HCT116 (cell line): ENCODE results near the gene TNRC6B. TPM values are rescaled to one million over a fixed set of nuclear protein-coding genes. Genes with fewer than 3 reads are reported as not detected.

Experiments
- ATAC-seq: fragments of 200-7000 bp; cut with Tn5 transposase; 2 replicates; pipeline ENCODE4 v1.9.1; 2020; ENCODE audit warnings: mild to moderate bottlenecking, moderate library complexity
- BruUV-seq: library from RNA; stranded (reverse); fragments of 400-500 nt; replicated peaks from 2 replicates; lab custom pipeline; 2021; lab: Mats Ljungman, UMichigan
- CTCF ChIA-PET: fragments of 300-600 bp; sonication (Branson Sonifier 250); formaldehyde crosslinking; loops from one replicate; lab custom pipeline; 2021; ENCODE audit warnings: antibody characterized with exemption; lab: Charles Lee
- POLR2A ChIA-PET: fragments of 300-600, 350-600 bp; sonication (Branson Sonifier 250); formaldehyde crosslinking; loops from one replicate; lab custom pipeline; 2021; ENCODE audit warnings: antibody characterized with exemption; lab: Charles Lee
- RAD21 ChIA-PET, 2 experiments: fragments of 300-600 bp; sonication (Branson Sonifier 250); formaldehyde crosslinking; loops; one replicate each; lab custom pipeline; 2023; ENCODE audit warnings: low total read pairs in 2 of 2; ENCODE audit not compliant: uncharacterized antibody in 2 of 2, unreplicated experiment in 2 of 2, low non-redundant PET in 1 of 2; lab: Charles Lee
- DNase-seq: peaks from one replicate; pipeline ENCODE4 v3.0.0-alpha.2; 2010; ENCODE audit warnings: low read depth, low spot score
- H2AFZ ChIP-seq: fragments of 200-600 bp; shearing (Covaris generic), sonication (generic); 2 replicates; pipeline ENCODE4 v1.6.1; 2017; ENCODE audit warnings: low read depth, mixed run types, mixed read lengths, antibody characterized with exemption, low read length; ENCODE audit not compliant: poor library complexity, severe bottlenecking
- H3K27ac ChIP-seq: 2 replicates; pipeline ENCODE4 v1.5.1; 2012; ENCODE audit warnings: low read depth, low read length
- H3K27me3 ChIP-seq: fragments of 200-600 bp; sonication (generic); 2 replicates; pipeline ENCODE4 v1.6.1; 2016; ENCODE audit warnings: mixed run types, low read length, mixed read lengths; ENCODE audit not compliant: insufficient read depth
- H3K36me3 ChIP-seq, 2 experiments: fragments of 200-500 bp in 1 of 2; fragments of 200-600 bp in 1 of 2; sonication (Bioruptor generic) in 1 of 2; sonication (generic) in 1 of 2; 2 replicates each; pipeline versions ENCODE4 v1.5.1 to v1.6.1; 2014 to 2016; ENCODE audit warnings: low read length in 2 of 2, inconsistent platforms in 1 of 2, mixed read lengths in 1 of 2, mixed run types in 1 of 2; ENCODE audit not compliant: insufficient read depth in 2 of 2, control insufficient read depth in 1 of 2
- H3K4me1 ChIP-seq, 2 experiments: fragments of 200-600 bp in 1 of 2; sonication (generic) in 1 of 2; 2 replicates each; pipeline versions ENCODE4 v1.5.1 to v1.6.1; 2012 to 2017; ENCODE audit warnings: low read length in 2 of 2, inconsistent platforms in 1 of 2, mild to moderate bottlenecking in 1 of 2, mixed read lengths in 1 of 2, mixed run types in 1 of 2, moderate library complexity in 1 of 2; ENCODE audit not compliant: insufficient read depth in 2 of 2, control insufficient read depth in 1 of 2
- H3K4me2 ChIP-seq: fragments of 200-600 bp; sonication (generic); 2 replicates; pipeline ENCODE4 v1.6.1; 2017; ENCODE audit warnings: mixed run types, low read length, mixed read lengths
- H3K4me3 ChIP-seq, 2 experiments: fragments of 200-600 bp in 1 of 2; sonication (generic) in 1 of 2; replicated peaks in 1 of 2; 2 replicates each; pipeline ENCODE4 v1.5.1; 2011 to 2016; ENCODE audit warnings: low read length in 2 of 2, control low read depth in 1 of 2, low read depth in 1 of 2, mild to moderate bottlenecking in 1 of 2, mixed read lengths in 1 of 2, mixed run types in 1 of 2
- H3K79me2 ChIP-seq: fragments of 200-600 bp; sonication (generic); 2 replicates; pipeline ENCODE4 v1.6.1; 2017; ENCODE audit warnings: mild to moderate bottlenecking, mixed run types, low read length, moderate library complexity, mixed read lengths; ENCODE audit not compliant: insufficient read depth
- H3K9ac ChIP-seq: fragments of 200-600 bp; sonication (generic); 2 replicates; pipeline ENCODE4 v1.6.1; 2016; ENCODE audit warnings: low read length, mixed read lengths
- H3K9me2 ChIP-seq: fragments of 200-600 bp; sonication (generic), shearing (Covaris generic); 2 replicates; pipeline ENCODE4 v1.6.1; 2017; ENCODE audit warnings: mixed run types, mild to moderate bottlenecking, moderate library complexity; ENCODE audit not compliant: insufficient read depth
- H3K9me3 ChIP-seq, 2 experiments: fragments of 200-500 bp in 1 of 2; fragments of 200-600 bp in 1 of 2; sonication (Bioruptor generic) in 1 of 2; sonication (generic) in 1 of 2; 2 replicates each; pipeline ENCODE4 v1.6.1; 2014 to 2017; ENCODE audit warnings: low read length in 2 of 2, mixed read lengths in 2 of 2, inconsistent platforms in 1 of 2, low read depth in 1 of 2, mild to moderate bottlenecking in 1 of 2, mixed run types in 1 of 2, moderate library complexity in 1 of 2; ENCODE audit not compliant: control insufficient read depth in 1 of 2, insufficient read depth in 1 of 2
- H4K20me1 ChIP-seq: fragments of 200-600 bp; sonication (generic), shearing (Covaris generic); 2 replicates; pipeline ENCODE4 v1.6.1; 2017; ENCODE audit warnings: mixed run types, mild to moderate bottlenecking, moderate library complexity; ENCODE audit not compliant: insufficient read depth
- ATF3 ChIP-seq: IDR thresholded peaks from 2 replicates; pipeline ENCODE4 v1.6.1; 2012
- CBX3 ChIP-seq: IDR thresholded peaks from 2 replicates; pipeline ENCODE4 v1.6.1; 2012; ENCODE audit warnings: low read depth
- CEBPB ChIP-seq: IDR thresholded peaks from 2 replicates; pipeline ENCODE4 v1.6.1; 2012; ENCODE audit warnings: low read depth
- EZH2 ChIP-seq: fragments of 200-600 bp; sonication (generic); IDR thresholded peaks from 2 replicates; pipeline ENCODE4 v1.6.1; 2017; ENCODE audit warnings: antibody characterized with exemption, mixed run types
- EZH2phosphoT487 ChIP-seq: fragments of 200-600 bp; IDR thresholded peaks from 2 replicates; pipeline ENCODE4 v1.6.1; 2018; ENCODE audit warnings: antibody characterized with exemption, borderline replicate concordance
- POLR2A ChIP-seq: IDR thresholded peaks from 2 replicates; pipeline ENCODE4 v1.7.0; 2011; ENCODE audit warnings: borderline replicate concordance; ENCODE audit not compliant: insufficient read depth, insufficient read length; ENCODE audit errors: extremely low read depth
- POLR2AphosphoS5 ChIP-seq: IDR thresholded peaks from 2 replicates; pipeline ENCODE4 v1.6.1; 2011; ENCODE audit warnings: mild to moderate bottlenecking, low read depth, low read length, moderate library complexity
- SIN3A ChIP-seq: IDR thresholded peaks from 2 replicates; pipeline ENCODE4 v1.6.1; 2012; ENCODE audit warnings: low read depth
- SP1 ChIP-seq: IDR thresholded peaks from 2 replicates; pipeline ENCODE4 v1.6.1; 2012; ENCODE audit warnings: low read depth
- SRF ChIP-seq: IDR thresholded peaks from 2 replicates; pipeline ENCODE4 v1.6.1; 2012; ENCODE audit warnings: low read depth
- ZBTB33 ChIP-seq: IDR thresholded peaks from 2 replicates; pipeline ENCODE4 v1.6.1; 2011; ENCODE audit warnings: mild to moderate bottlenecking, low read length, moderate library complexity; ENCODE audit not compliant: insufficient replicate concordance; ENCODE audit errors: extremely low read depth
- ZFX ChIP-seq: fragments of 450-650 bp; IDR thresholded peaks from 2 replicates; pipeline ENCODE4 v1.6.1; 2017
- ZNF274 ChIP-seq: fragments of 200-500 bp; sonication (Bioruptor generic); IDR thresholded peaks from 2 replicates; pipeline ENCODE4 v1.6.1; 2014; ENCODE audit warnings: mild to moderate bottlenecking, low read depth, low read length, inconsistent platforms
- intact Hi-C: fragments of 100-400 bp; cut with micrococcal nuclease; formaldehyde crosslinking; loops from 2 replicates; pipeline ENCODE4 v1.10.0; 2022
- total RNA-seq: library from RNA; stranded (reverse); gene quantifications from one replicate; pipeline ENCODE4 v1.2.1, GENCODE V29; 2021; ENCODE audit not compliant: unreplicated experiment

Gene TNRC6B
- total RNA-seq, 1 experiment from 2014 or later: 29.8 TPM

GRCh38 chr22:40187389-40187788, 9.7 kb downstream of the TNRC6B start:
- H3K27ac ChIP-seq: no peak overlapping the region
- H4K20me1 ChIP-seq: no peaks in the 10 kb centered on the region
- DNase-seq: no peak
- no TSS peak for BruUV-seq
- CTCF ChIA-PET: no interaction called here
- H3K4me3 ChIP-seq: no peak overlapping the region
- RAD21 ChIA-PET: no interaction called here
- no peaks in the 10 kb centered on the region for H3K9me3 ChIP-seq
- no peak overlapping the region for H3K9ac ChIP-seq
- intact Hi-C loops: no loop called here
- no peak overlapping the region for H2AFZ ChIP-seq
- no peak for TF ChIP-seq ZFX
- TF ChIP-seq SRF: no peak
- no peak for TF ChIP-seq EZH2
- TF ChIP-seq SIN3A: no peak
- no peak for TF ChIP-seq CBX3
- ATAC-seq: no peak
- H3K27me3 ChIP-seq: no peaks in the 10 kb centered on the region
- POLR2A ChIA-PET: interaction anchor here (3.1 kb wide), 1 partner anchor 10 kb away, joined by 13 read pairs; the partner anchor contains the start of gene TNRC6B
- no peaks in the 10 kb centered on the region for H3K9me2 ChIP-seq
- no peaks in the 10 kb centered on the region for H3K36me3 ChIP-seq
- no peak overlapping the region for H3K4me2 ChIP-seq
- H3K4me1 ChIP-seq: peaks cover 0 to 4% of the 10 kb centered on the region in 2 experiments; a peak in 2 of 4 replicates
- H3K79me2 ChIP-seq: peaks cover 81% of the 10 kb centered on the region

GRCh38 chr22:40189997-40190396, 12.3 kb downstream of the TNRC6B start:
- ATAC-seq: no peak
- BruUV-seq: no TSS peak
- Histone ChIP-seq H2AFZ (no peak overlapping the region), H3K27me3 (no peaks in the 10 kb centered on the region), H3K36me3 (no peaks in the 10 kb centered on the region), H3K9me2 (no peaks in the 10 kb centered on the region), H3K9ac (no peak overlapping the region), H3K27ac (no peak overlapping the region), H3K4me2 (no peak overlapping the region), H3K9me3 (no peaks in the 10 kb centered on the region), H3K4me3 (no peak overlapping the region), H4K20me1 (no peaks in the 10 kb centered on the region), H3K4me1 (no peaks in the 10 kb centered on the region), H3K79me2 (peaks cover 62% of the 10 kb centered on the region)
- ChIA-PET CTCF (no interaction called here), POLR2A (interaction anchor here (3.1 kb wide), 1 partner anchor 12 kb away, joined by 13 read pairs; the partner anchor contains the start of gene TNRC6B), RAD21 (no interaction called here)
- DNase-seq: no peak
- intact Hi-C loops: no loop called here
- TF ChIP-seq SP1: no peak
- no peak for TF ChIP-seq EZH2phosphoT487
- no peak for TF ChIP-seq ZBTB33
- TF ChIP-seq POLR2A: no peak
- no peak for TF ChIP-seq CEBPB
- no peak for TF ChIP-seq ZNF274
- no peak for TF ChIP-seq POLR2AphosphoS5
- no peak for TF ChIP-seq CBX3
- TF ChIP-seq ATF3: no peak
- TF ChIP-seq SIN3A: no peak
